Omental fat pad (tissue), 4 donors: Measurements from ENCODE around the gene ZMYM3. TPM values are rescaled to one million over a fixed set of nuclear protein-coding genes. Genes with fewer than 3 reads are reported as not detected.

Source experiments
- ATAC-seq: fragments of 150-250 bp; one replicate; pipeline ENCODE4 v1.9.1; 2016; ENCODE audit warnings: mild to moderate bottlenecking, moderate library complexity; ENCODE audit not compliant: low FRiP score
- DNase-seq: peaks from one replicate; pipeline ENCODE4 v3.0.0-alpha.2; 2019; ENCODE audit warnings: low spot score
- CTCF ChIP-seq, 3 donors: fragments of 450-650 bp; IDR thresholded peaks; one replicate each; pipeline ENCODE4 v1.5.1; 2016 to 2017; ENCODE audit warnings: antibody characterized with exemption in 3 of 3, mild to moderate bottlenecking in 3 of 3, moderate library complexity in 2 of 3
- total RNA-seq, 4 donors: library from RNA; depleted of rRNA; stranded (reverse); fragments of >200 nt; gene quantifications; one replicate each; pipeline ENCODE4 v1.1.0, GENCODE V29; 2016

ZMYM3 gene
- total RNA-seq, 4 donors from 2014 or later, result 3.8 to 14.8 (median 11.2) TPM

- DNase-seq, result no peak
- no peak for ATAC-seq
- TF ChIP-seq CTCF (IDR thresholded peaks at IDR 0.05), result no peak
Measured at GRCh38 chrX:71210816-71211215, 43.1 kb downstream of the ZMYM3 start.

GRCh38 chrX:71199252-71200008 is 54.5 kb downstream of the ZMYM3 start:
- no peak for ATAC-seq
- TF ChIP-seq CTCF (IDR thresholded peaks at IDR 0.05), result no peak
- no peak for DNase-seq

- DNase-seq (no peak), ATAC-seq (no peak)
- no peak for TF ChIP-seq CTCF (IDR thresholded peaks at IDR 0.05)
Measured at GRCh38 chrX:71198066-71198465, 55.9 kb downstream of the ZMYM3 start.

GRCh38 chrX:71195964-71196649 is 57.8 kb downstream of the ZMYM3 start:
- no peak for TF ChIP-seq CTCF (IDR thresholded peaks at IDR 0.05)
- DNase-seq (no peak), ATAC-seq (no peak)

- no peak for ATAC-seq
Measured at GRCh38 chrX:71191248-71191647, 62.7 kb downstream of the ZMYM3 start.

More at GRCh38 chrX:71191248-71191647, 62.7 kb downstream of the ZMYM3 start:
- no peak for DNase-seq
- TF ChIP-seq CTCF (IDR thresholded peaks at IDR 0.05), result no peak

Other genes with a start within 250 kb of the ZMYM3 start
- 10 to 100 TPM; 34.9 to 53.4 (median 43.7) TPM for gene SNX12, start 185.8 kb downstream of the ZMYM3 start, total RNA-seq
- gene FOXO4, start 158.3 kb downstream of the ZMYM3 start, total RNA-seq, result 10 to 100 TPM; 13.8 to 23.8 (median 20.1) TPM
- gene CXorf65, start 147.4 kb downstream of the ZMYM3 start, total RNA-seq, result not detected
- gene IL2RG, start 142.6 kb downstream of the ZMYM3 start, total RNA-seq, result 10 to 100 TPM in 3 of 4 donors, 1 to 10 TPM in 1; 8.3 to 30.9 (median 15.6) TPM
- 10 to 100 TPM; 29.0 to 74.4 (median 36.0) TPM for gene MED12, start 135.5 kb downstream of the ZMYM3 start, total RNA-seq
- 1 to 10 TPM in 2 of 4 donors, under 1 TPM in 2; 0.25 to 1.7 (median 0.87) TPM for gene NLGN3, start 109.3 kb downstream of the ZMYM3 start, total RNA-seq
- under 1 TPM in 1 of 4 donors, not detected in 3; 0.31 TPM for gene GJB1, start 30.9 kb downstream of the ZMYM3 start, total RNA-seq
- gene NONO, start 29.5 kb upstream of the ZMYM3 start, total RNA-seq, result 100 to 1,000 TPM; 180 to 262 (median 199) TPM
- 1 to 10 TPM in 3 of 4 donors, under 1 TPM in 1; 0.74 to 5.4 (median 1.3) TPM for gene ITGB1BP2, start 47.6 kb upstream of the ZMYM3 start, total RNA-seq
- gene TAF1, start 112.2 kb upstream of the ZMYM3 start, total RNA-seq, result 10 to 100 TPM; 26.3 to 74.2 (median 38.2) TPM